Measurements from ENCODE around the gene KBTBD2.
"Not testable (repeated sequence)": the region's sequence is repeated elsewhere in the genome, so short reads cannot be mapped to it uniquely, and the experiment has no call there.

KBTBD2 gene

DNA sequence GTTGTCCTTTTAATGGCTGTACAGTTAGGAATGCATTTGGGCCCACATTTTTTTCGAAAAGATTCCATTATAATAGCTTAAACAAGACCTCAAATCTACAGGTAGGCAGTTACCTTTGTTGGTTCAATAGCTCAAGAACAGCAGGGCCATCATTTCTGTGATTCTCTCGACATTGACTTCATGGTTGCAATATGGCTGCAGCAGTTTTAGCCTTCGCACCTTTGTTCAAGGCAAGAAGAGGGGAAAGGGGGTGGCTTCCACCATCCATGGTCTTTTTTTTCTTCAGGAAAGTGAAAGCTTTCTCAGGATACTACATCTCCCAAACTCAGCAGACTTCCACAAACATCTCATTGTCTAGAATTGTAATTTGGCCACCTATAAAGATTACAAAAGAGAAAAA, 2.2 kb upstream of the KBTBD2 start:
- FAIRE-seq (no peak), DNase-seq (ENCODE audit: low spot score) (no peak)

DNA sequence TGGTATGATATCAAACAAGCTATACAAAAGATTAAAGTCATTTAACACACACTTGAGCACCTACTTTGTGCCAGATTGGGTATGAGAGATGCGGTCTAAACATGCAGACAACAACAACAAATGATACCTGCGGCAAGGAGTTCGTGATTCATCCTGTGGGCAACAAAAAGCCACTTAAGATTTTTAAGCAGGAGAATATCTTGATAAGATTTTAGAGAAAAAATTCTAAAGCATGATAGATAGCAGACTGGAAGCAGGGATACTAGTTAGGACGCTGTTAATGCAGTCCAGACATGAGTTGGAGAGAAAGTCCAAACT, 1.6 kb upstream of the KBTBD2 start:
- FAIRE-seq (no peak), DNase-seq (ENCODE audit: low spot score) (no peak)

DNA sequence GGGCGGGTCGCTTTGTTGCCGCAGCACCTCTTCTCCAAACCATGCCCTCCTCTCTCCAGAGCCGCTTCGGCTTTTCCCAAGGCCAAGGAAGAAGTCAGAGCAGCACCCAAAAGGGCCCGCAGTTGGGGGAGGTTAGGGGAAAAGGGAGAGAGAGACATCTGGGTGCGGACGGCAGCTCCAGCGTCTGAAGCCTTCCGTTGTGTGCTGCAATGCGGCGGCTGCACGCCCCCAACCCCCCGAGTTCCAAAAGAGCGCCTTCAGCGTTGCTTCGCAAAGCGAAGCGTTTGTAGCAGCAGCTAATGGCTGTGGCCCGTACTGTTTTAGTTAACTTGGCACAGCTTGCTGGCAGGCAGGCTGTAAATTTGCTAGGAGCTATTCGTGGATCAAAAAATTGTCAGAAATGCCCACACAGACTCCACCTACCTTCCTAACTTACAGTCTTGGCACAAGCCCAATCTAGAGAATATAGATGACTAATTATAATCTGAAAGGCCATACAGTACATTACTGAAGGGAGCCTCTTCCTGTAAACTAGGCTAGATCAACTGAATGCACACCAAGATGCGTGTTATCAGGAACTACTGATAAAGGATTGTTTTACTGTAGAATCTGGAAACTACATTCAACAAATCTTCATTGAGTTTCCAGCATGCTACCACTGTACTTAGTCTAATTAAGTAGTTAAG, 1.1 kb upstream of the KBTBD2 start:
- no peak for FAIRE-seq
- DNase-seq (ENCODE audit: low spot score): peak; percentile 39

DNA sequence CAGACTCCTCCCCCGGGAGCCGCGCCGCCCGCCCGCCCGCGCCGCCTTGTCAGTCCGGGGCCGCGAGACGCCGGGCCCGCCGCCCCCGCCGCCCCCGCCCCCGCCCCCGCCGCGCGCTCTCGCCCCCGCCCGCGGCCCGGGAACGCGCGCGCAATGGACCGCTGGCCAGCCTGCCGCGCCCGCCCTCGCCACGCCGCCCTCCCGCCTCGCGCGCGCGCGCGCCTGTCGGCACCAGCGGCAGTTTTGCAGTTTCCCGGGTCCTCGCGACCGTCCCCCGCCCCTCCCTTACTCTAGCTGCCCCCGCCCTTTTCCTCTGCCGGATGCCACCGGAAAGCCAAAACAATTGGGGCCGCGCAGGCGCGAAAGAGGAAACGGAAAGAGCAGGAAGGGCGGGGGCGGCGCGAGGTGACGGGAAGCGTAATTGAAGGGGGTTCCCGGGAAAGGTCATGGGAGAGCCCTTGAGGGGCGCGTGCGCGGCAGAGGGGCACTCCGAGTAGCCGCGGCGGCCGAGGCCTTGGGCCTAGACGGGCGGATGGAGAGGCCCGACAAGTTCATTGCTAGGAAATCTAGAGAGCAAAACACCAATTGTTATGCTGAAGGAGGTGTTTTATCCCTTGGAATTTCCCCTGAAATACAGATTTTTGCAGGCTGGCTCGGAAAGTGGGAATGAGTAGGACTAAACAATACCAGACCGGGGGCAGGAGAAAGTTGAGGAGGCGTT, 400 bp upstream of the KBTBD2 start:
- peak; percentile 83 for FAIRE-seq
- DNase-seq (ENCODE audit: low spot score): peak; percentile 96

DNA sequence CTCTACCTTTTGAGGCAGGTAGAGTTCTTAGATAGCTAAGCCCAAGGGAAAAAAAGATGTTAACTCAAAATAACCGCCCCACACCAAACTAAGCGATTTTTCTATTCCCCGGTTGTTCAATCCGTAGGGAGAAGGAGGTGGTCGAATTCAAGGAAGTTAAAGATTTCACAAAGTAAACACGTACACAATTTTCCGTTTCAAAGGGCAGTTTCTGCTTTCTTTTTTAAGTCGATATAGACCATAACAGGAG, 842 bp downstream of the KBTBD2 start:
- no peak for DNase-seq (ENCODE audit: low spot score)
- FAIRE-seq: no peak

DNA sequence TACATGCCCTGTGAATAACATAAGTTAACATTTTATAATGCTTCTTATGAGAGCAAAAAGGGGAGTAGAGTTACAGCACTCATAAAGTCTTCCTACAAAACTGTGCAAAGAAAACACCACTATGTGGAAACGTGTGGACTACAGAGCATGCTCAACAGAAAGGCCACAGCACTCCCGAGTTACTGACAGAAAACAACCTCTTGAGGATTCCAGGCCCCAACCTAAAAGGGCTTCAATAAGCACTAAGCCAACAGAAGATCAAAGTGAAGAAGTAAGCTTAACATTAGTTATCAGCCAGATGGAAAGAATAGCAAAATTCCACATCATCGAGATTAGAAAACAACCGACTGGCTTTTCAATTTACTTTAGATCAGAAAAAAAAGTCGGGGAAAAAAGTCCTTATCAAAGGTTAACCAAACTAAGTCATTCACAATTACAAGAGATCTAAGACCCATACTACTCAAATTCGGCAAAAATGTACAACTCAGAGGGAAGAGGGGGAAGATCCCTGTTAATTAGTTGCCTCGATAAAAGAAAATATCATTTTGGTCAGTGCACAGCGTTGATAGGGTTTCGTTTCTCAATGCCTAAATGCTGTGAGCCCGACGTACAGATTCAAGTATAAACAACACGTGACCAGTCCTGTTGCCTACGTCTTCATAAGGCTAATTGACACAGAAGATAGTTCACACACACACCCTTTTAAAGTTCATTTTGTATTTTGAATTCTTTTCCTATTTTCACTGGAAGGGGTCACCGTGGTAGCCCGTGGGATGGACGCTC, 1.4 kb downstream of the KBTBD2 start:
- FAIRE-seq: no peak
- DNase-seq (ENCODE audit: low spot score): peak; percentile 35

DNA sequence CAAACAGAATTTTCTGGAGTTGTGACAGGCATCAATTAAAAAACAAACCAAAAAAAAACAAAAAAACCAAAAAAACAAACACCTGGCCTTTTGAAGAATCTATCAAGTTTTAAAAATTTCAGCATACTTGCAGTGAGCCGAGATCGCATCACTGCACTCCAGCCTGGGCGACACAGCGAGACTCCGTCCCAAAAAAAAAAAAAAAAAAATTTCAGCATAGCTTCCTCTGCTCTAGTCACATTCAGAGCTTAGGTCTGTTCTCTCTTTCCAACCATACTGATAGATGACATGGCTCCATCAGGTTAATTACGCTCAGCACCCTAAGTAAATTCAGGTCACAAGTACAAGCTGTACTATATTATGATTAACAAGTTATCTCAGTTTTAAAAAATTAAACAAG, 3.1 kb downstream of the KBTBD2 start:
- DNase-seq (ENCODE audit: low spot score) (no peak), FAIRE-seq (no peak)

DNA sequence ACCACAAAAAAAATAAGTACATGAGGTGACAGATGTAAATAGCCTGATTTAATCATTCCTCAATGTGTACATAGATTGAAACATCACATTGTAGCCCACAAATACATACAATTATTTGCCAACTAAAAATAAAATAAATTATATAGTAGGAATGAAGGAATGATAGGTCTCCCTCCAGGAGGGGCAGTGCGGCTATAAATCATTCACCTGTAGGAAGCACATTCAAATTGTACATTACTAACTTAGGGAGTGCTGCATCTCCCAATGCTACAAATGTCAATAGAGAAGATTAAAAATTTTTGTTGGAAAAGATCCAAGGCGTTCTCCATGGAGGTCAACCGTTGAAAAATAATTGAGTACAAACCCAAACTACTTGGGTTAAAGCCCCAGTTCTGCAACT, 4.2 kb downstream of the KBTBD2 start:
- FAIRE-seq (no peak), DNase-seq (ENCODE audit: low spot score) (no peak)

DNA sequence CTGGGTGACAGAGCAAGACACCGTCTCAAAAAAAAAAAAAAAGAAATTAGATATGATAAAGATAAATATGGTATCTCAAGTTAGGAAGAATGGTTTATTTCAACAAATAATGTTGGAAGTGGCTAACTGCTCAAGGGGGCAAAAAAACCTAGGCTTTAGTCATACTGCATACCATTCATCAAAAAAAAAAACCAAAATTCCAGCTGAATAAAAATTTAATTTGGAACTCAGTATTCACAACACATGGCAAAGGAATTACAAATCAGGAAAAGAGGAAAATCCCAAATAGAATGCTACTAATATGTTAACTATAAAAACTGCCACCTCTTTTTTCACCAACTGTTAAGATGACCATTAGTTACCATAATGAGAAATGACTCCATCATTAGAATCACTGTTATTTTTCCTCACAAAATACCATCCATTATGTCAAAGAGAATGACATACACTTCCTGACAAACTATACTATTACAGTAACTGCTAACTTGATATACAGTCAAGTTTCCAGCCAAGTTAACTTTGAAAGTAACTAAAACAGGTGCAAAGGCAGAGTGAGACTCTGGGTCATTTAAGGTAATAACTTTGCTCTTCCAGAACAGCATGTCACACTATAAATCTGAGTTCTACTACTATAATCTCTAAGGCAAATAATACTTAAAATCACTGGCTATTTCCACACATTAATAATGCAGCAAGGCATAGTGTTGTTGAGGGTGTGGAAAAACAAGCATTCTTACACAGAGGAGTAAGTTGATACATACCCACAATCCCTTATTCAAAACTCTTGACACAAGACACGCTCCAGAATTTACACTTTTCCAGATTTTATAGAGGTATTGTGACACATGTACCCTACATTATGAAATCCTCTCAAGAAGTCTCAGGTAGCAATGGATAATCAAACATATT, 10.2 kb downstream of the KBTBD2 start:
- no peak for DNase-seq (ENCODE audit: low spot score)
- no peak for FAIRE-seq

DNA sequence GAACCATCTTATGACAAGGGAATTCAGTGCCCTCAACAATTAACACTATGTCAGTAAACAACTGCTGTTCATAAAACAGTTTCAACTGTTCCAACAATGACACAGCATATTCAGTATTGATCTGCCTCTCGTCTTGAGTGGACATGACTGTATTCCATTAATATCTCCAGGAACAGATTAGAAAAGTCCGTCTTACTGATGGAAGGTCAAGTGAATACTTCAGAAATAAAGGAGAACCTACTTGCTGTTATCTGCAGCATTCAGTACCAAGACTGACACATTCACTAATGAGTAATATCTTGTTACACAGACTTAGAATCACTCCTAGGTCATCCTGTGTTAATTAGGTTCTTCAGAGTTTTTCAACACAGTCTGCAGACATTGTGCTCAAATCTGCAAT, 12.1 kb downstream of the KBTBD2 start:
- DNase-seq (ENCODE audit: low spot score) (no peak), FAIRE-seq (peak; percentile 46)

DNA sequence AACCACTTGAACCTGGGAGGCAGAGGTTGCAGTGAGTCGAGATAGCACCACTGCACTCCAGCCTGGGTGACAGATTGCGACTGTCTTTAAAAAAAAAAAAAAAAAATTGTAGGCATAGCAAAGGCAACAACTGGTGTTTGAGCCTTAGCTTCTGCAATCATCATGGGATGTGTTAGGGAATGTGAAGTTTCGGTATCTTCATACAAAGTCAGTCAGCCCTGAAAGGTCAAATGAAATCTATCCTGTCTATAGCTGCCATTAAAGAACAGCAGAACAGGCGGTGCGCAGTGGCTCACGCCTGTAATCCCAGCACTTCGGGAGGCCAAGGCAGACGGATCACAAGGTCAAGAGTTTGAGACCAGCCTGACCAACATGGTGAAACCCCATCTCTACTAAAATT, 13.5 kb downstream of the KBTBD2 start:
- not testable (repeated sequence) for FAIRE-seq; DNase-seq (ENCODE audit: low spot score)

DNA sequence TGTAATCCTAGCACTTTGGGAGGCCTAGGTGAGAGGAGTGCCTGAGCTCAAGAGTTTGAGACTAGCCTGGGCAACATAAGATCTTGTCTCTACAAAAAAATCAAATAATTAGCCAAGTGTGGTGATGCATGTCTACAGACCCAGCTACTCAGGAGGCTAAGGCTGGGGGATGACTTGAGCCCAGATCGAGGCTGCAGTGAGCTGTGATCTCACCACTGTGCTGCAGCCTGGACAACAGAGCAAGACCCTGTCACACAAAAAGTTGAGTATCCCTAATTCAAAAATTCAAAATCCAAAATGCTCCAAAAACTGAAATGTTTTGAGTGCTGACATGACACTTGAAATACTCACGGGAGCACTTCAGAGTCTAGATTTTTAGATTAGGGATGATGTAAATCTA, 19.1 kb downstream of the KBTBD2 start:
- FAIRE-seq (no peak), DNase-seq (ENCODE audit: low spot score) (no peak)

DNA sequence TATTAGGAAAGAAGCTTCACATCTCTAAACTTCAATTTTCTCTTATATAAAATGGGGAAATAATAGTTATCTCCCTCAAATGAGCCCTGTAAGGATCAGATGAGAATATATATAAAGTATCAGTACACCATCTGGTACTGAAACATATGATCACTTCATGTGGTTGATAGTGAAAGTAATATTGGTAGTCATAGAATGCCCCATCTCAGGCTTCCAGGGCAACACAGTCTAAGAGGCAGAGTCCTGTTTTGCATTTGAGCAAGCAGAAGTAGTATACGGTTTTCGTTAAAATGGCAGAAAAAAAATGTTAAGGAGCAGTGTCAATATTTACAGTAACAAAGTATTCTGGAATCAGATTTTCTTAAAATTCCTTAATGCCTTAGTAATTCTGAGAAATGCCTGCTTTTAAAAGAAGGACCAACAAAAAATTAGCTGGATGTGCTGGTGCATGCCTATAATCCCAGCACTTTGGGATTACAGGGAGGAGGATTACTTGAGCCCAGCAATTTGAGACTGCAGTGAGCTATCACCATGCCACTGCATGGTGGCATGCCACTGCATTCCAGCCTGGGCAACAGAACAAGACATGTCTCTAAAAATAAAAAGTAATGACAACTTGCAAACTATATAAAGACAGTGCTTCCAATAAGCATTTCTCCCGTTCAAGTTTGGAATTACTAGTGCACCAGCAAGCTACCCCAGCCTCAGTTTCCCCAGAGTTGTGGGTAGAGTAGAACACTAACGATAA, 19.8 kb downstream of the KBTBD2 start:
- FAIRE-seq (no peak), DNase-seq (ENCODE audit: low spot score) (no peak)

DNA sequence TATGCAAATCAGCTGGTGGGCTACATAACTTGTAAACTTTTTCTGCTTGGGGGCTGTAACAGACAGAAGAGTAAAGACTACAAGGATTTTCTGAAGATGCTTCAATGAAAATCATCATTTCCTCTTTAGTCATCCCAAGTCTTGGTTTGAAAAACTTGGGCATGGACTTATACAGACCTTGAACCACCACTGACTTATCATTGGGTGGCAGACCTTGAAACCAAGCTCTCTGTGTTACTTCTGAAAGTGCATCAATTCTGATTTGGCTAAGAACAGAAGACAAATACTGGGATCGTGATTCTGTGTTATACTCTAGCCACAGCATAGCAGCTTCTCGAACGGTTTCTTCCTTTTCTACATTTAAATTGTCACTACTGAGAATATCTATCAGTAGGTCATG, 21.3 kb downstream of the KBTBD2 start:
- DNase-seq (ENCODE audit: low spot score): no peak
- no peak for FAIRE-seq

DNA sequence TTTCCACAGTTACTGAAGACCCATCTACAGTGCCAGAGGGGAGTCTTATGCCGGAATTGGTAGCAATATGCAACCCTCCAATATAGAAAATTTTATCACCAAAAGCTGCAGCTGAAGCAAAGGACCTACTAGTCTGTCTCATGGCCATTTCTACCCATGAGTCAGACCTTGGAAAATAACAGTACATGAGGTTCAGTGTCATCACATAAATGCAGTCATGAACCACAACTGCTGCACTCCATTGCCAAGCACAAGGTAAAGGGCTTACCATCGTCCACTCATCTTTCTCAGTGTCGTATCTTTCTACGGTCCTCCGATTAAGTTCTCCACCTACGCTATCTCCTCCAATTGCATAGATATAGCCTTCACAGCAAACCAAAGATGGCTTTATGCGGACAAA, 21.8 kb downstream of the KBTBD2 start:
- DNase-seq (ENCODE audit: low spot score) (no peak), FAIRE-seq (no peak)

DNA sequence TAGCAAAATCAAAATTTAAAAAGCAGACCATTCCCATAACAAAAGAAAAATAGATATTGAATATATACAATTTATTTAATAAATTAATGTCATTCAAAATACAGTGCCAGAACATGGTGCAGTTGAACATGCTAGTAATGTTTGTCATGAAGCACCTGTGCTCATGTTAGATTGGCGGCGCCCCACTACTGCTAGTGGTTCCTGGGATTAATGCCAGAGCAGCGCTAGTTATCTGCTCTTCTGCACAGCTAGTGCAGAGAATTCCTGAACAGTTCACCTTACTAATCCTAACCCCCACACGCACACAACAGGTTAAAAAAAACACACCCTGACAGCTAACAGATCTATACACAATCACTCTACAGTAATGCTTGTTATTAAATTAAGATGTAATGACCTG, 23.4 kb downstream of the KBTBD2 start:
- no peak for DNase-seq (ENCODE audit: low spot score)
- no peak for FAIRE-seq

DNA sequence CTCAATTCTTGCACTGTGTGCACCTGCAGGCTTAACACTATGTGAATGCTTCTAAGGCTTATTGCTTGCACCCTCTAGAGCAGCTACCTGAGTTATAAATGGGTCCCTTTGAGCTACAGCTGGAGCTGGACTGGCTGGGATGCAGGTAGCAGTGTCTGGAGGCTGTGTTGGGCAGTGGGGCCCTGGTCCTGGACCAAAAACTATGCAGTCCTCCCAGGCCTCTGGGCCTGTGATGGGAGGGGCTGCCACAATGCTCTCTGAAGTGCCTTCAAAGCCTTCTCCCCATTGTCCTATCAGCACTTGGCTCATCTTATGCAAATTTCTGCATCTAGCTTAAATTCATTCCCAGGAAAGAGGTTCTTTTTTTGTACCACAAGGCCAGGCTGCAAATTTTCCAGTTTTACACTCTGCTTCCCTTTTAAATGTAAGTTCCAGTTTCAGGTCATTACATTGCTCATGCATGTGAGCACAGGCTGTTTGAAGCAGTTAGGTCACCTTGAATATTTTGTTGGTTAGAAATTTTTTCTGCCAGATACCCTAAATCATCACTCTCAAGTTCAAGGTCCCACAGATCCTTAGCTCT, 26.0 kb downstream of the KBTBD2 start:
- FAIRE-seq: no peak

DNA sequence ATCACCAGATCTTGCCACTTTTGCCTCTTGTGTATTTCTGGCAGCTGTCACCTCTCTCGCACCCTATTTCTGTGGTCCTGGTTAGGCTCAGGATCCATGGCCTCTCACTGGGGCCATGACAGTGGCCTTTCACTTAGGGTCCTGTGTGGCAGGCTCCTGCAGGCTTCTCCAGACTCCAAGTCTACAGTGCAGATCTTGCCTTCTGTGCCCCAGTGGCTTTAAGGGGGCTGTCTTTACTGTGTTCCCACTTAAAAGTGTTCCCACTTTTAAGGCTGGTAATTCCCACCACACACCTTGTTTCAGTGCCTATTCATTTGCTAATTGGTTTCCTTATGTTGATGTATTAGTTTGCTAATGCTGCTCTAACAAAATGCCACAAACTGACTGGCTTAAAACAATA, 27.7 kb downstream of the KBTBD2 start:
- peak; percentile 69 for FAIRE-seq
- not testable (repeated sequence) for DNase-seq (ENCODE audit: low spot score)

More for the DNA sequence above, 26.0 kb downstream of the KBTBD2 start:
- DNase-seq (ENCODE audit: low spot score): no peak

DNA sequence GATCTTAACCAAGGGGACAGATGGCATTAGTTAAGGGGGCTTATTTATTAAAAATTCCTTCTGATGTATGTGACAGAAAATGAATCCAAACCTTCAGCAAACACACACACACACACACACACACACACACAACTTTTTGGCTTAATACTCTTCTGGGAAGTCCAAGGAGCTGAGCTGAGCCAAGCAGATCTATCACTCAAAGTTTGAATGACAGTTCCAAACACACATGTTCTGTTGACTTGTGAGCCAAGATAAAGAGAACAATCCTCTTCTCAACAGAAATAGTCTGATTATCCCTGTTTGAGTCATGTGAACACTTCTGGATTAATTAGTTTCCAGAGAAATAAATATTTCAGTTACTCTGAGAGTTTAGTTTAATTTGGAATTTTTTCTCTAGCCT, 31.5 kb downstream of the KBTBD2 start:
- DNase-seq (ENCODE audit: low spot score): no peak

DNA sequence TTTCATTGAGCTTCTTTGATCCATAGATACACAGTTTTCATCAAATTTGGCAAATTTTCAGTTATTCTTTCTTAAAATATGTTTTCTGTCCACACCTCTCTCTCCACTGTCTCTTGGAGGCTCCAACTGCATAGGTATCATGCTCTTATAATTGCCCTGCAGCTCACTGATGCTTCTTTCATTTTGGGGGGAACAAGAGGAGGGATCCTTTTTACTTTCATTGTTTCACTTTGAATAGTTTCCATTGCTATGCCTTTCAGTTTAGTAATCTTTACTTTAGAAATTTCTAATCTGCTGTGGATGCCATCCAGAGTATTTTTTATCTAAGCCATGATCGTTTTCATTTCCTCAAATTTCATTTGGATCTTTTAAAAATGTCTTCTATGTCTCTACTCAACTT, 32.9 kb downstream of the KBTBD2 start:
- DNase-seq (ENCODE audit: low spot score) (no peak), FAIRE-seq (no peak)

More for the DNA sequence above, 31.5 kb downstream of the KBTBD2 start:
- FAIRE-seq: no peak

DNA sequence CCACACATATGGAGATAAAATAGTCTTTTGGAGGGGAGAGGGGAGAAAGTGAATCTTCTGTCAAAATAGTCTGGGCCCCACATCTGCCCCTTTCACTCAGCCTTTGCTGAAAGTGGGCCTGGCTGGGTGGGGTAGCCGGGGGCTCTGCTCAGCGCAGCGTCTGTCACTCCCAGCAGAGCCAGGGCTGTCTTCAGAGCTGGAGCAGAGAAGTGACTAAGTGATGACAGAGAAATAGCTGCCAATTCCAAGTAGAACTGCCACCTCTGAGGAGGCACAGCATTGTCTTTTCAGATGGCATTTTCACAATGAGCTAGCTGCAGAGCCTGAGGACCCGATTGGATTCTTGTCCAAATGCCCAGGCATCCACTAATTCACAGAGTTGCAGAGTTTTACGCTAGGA, 34.5 kb downstream of the KBTBD2 start:
- FAIRE-seq; DNase-seq (ENCODE audit: low spot score): not testable (repeated sequence)
